Inflammatory macrophage treated with lipopolysaccharide for 4 hours (primary cell): ENCODE data around the gene LIG4.
A peak's percentile ranks its signal among the peaks of the same experiment; 100 is the strongest.

Experiments used
- DNase-seq: peaks from one replicate; pipeline ENCODE4 v3.0.0-alpha.2; 2020

The LIG4 gene

DNA sequence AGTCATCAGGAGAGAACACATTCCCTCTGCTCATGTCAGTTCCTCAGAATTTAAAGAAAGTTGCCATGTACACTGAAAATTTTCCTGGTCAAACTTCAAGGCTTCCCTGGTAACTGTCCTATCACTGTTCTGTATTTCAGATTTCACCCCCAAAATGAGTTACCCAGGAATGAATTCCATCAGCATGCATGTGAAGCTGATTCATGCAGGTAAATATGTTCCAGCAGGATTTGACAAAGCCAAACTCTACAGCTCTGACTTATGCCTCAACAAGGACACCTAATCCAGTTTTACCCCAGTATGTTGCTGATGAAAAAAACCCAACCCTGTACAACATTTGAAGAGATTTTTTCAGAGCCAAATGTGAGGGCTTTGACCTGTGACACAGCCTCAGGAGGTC lies 21.5 kb downstream of the LIG4 start:
- DNase-seq, result no peak

DNA sequence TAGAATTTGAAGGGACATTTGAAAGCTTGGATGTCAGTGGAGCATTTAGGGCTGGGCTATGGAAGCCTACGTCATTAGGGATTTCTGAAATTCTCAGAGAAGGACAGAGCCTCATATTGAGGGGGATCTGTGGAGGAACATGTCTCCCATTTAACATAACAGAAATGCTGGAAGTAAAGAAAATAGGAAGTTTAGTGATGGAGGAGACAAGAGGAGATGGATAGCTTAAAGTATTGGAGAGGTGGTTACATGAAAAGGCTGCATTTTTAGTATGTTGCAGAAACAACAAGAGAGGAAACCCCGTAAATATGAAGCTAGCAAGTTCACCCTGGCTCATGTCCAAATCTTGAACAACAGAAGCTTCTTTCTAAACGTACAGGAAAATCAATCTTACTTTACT lies 24.4 kb downstream of the LIG4 start:
- no peak for DNase-seq

DNA sequence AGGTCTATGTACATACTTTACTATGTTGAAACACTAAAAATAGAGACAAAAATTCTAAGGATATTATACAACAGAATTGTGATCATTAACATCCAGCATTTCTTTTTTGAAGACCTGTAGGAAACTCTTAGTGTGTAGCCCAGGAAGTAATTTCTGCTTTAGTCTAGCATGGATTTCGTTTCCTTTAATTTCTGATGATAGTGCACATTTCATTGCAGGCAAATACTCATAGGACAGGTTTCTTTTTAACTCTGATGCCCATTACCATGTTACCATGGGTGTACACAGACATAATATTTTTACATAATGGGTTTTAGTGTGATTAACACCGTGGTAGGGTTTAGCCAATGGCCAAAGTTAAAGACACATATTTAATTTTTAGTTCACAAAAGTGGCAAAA lies 27.1 kb downstream of the LIG4 start:
- no peak for DNase-seq

DNA sequence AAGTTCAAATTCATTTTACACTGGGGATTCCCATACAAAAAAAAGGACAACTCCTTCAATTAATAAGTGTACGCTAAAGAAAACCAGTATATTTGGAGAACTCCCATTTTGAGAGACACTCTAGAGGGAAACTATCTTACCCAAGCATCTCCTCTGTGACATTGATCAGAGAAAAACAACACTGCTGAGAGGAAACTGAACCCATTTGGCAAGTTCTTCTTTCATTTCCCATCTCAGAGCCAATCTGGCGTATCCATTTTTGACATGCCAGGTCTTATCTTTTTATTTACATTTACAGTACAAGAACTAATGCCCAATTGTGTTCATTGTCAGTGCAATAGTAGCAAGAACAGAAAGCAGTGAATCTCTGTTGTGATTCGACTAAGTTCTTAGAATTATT lies 30.1 kb downstream of the LIG4 start:
- DNase-seq, result no peak

DNA sequence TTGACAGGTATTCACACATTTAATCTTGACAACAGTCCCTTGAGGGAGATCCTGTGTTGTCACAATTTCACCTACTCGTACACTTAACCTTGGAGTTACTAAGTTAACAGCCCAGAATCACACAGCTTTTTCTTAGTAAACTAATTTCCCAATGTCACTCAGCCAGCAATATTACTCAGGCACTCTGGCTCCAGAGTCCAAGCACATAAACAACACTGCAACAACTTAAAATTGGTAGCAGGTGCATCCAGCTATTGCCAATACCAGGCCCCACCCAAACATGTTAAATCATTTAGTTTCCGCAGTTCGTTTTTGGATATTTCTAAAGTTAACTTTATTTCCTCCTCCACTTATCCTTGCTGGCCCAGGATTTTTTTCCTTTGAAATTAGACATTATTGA lies 32.7 kb downstream of the LIG4 start:
- DNase-seq, result no peak

- DNase-seq, result no peak
Observed at GRCh38 chr13:108178078-108178477, 37.3 kb downstream of the LIG4 start.

DNA sequence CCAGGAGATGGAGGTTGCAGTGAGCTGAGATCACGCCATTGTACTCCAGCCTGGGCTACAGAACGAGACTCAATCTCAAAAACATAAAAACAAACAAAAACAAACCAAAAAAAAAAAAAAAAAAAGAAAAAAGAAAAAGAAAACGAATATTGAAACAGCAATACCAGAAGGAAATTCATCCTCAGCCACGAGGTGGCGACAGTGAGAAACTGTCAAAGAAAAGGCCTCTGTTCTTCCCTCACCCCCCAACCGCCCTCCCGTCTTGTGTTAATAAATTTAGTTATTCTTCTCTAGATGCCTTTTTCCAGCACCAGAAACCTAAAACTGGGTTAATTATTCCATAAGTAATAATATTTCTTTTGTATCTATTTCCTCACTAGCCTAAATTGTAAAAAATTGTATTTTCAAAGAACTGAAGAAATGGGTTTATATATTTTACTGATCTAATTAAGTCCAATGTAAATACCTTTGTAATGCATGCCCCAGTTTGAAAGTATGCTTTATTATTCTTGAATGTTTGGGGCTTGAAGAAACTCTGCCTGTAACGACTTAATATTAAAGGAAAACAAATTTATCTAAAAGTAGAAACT lies 38.6 kb downstream of the LIG4 start:
- peak; percentile 44 for DNase-seq

- no peak for DNase-seq
Observed at GRCh38 chr13:108168929-108169328, 46.4 kb downstream of the LIG4 start.

DNA sequence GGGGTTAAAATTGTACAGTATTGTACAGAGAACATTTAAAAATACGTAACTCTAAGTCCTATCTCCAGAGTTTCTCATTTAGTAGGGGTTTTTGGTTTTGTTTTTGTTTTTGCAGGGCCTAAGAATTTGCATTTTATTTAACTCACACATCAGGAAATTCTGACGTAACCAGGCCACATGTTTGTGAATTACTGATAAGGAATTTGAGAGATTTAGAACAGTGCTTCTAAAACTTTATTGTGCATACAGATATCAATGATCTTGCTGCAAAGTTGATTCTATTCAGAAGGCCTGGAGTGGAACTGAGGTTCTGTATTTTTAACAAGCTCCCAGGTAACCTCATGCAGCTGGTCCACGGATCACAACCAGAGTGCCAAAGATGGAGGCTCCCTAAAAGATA lies 49.3 kb downstream of the LIG4 start:
- DNase-seq, result no peak

- no peak for DNase-seq
Observed at GRCh38 chr13:108158746-108159145, 56.6 kb downstream of the LIG4 start.
